ENCODE measurements around the gene SLC22A23.

DNA sequence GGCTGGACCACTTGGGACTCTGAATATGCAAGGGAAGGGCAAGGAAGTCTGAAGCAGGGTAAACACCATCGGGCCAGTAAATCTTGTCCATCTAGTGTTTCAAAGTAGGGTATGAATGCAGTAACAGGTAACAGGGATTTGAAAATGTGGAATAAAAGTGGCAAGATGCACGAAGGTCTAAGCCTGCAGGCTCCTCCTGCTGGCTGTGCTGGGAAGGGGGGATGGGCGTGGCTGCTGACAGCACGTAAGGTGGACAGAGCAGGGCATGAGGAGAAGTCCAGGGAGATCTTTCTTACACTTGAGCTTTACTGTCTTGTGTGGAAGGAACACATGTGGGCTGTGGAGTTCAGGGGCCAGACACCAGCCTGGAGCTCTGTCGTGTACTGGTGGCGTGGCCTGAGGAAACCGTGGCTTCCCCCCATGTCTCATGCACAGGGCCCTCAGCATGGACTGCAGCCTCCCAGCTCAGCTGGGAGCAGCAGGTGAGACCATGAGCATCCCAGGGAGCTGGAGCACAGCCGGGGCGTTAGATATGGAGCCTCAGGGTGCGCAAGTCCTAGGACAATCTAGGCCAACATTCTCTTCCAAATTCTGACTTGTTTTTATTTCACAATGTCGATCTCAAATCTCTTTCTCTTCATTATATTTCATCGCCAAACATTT lies 84.5 kb downstream of the SLC22A23 start:
- TF ChIP-seq, protein P1, sequence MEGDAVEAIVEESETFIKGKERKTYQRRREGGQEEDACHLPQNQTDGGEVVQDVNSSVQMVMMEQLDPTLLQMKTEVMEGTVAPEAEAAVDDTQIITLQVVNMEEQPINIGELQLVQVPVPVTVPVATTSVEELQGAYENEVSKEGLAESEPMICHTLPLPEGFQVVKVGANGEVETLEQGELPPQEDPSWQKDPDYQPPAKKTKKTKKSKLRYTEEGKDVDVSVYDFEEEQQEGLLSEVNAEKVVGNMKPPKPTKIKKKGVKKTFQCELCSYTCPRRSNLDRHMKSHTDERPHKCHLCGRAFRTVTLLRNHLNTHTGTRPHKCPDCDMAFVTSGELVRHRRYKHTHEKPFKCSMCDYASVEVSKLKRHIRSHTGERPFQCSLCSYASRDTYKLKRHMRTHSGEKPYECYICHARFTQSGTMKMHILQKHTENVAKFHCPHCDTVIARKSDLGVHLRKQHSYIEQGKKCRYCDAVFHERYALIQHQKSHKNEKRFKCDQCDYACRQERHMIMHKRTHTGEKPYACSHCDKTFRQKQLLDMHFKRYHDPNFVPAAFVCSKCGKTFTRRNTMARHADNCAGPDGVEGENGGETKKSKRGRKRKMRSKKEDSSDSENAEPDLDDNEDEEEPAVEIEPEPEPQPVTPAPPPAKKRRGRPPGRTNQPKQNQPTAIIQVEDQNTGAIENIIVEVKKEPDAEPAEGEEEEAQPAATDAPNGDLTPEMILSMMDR (IDR thresholded peaks at IDR 0.05) = peak in 1 of 7 experiments; percentile 8
- TF ChIP-seq POLR2A (IDR thresholded peaks at IDR 0.05) = no peak
- no peak for TF ChIP-seq POLR2AphosphoS5 (IDR thresholded peaks at IDR 0.05)

Measured in stomach (tissue), 4 donors.